PC-9 (cell line): ENCODE data around the gene CFAP20DC. TPM values are rescaled to one million over a fixed set of nuclear protein-coding genes. Genes with fewer than 3 reads are reported as not detected.

ENCODE experiments used
- BruUV-seq: library from RNA; stranded (reverse); fragments of 400-500 nt; replicated peaks from 2 replicates; lab custom pipeline; 2021; lab: Mats Ljungman, UMichigan
- CTCF ChIA-PET: fragments of 300-600 bp; sonication (Branson Sonifier 250); formaldehyde crosslinking; loops from one replicate; lab custom pipeline; 2022; ENCODE audit warnings: antibody characterized with exemption; lab: Charles Lee
- POLR2A ChIA-PET: fragments of 300-600 bp; sonication (Branson Sonifier 250); formaldehyde crosslinking; loops from one replicate; lab custom pipeline; 2022; ENCODE audit warnings: antibody characterized with exemption; ENCODE audit not compliant: unreplicated experiment; lab: Charles Lee
- DNase-seq, 2 experiments: peaks; one replicate each; pipeline versions ENCODE4 v3.0.0 to v3.0.0-alpha.2; 2015 to 2022; ENCODE audit warnings: mixed read lengths in 1 of 2
- H2AFZ ChIP-seq: fragments of 200-600 bp; sonication (generic); 2 replicates; pipeline ENCODE4 v1.8.1; 2017; ENCODE audit warnings: antibody characterized with exemption
- H3F3A ChIP-seq: fragments of 200-600 bp; sonication (generic); 2 replicates; pipeline ENCODE4 v1.8.1; 2017; ENCODE audit warnings: antibody characterized with exemption, mild to moderate bottlenecking, low read depth; ENCODE audit not compliant: insufficient read depth
- H3K27ac ChIP-seq: fragments of 200-600 bp; sonication (generic); 2 replicates; pipeline ENCODE4 v1.6.1; 2016; ENCODE audit warnings: mixed run types
- H3K27me3 ChIP-seq: fragments of 200-600 bp; sonication (generic); 2 replicates; pipeline ENCODE4 v1.6.1; 2016; ENCODE audit warnings: low read depth, mixed run types; ENCODE audit not compliant: insufficient read depth
- H3K36me3 ChIP-seq: fragments of 200-600 bp; sonication (generic); 2 replicates; pipeline ENCODE4 v1.6.1; 2016; ENCODE audit warnings: low read depth, mixed run types
- H3K4me1 ChIP-seq: fragments of 200-600 bp; sonication (generic); replicated peaks from 2 replicates; pipeline ENCODE4 v1.6.1; 2016; ENCODE audit warnings: mixed run types; ENCODE audit not compliant: insufficient read depth
- H3K4me2 ChIP-seq: fragments of 200-600 bp; sonication (generic); 2 replicates; pipeline ENCODE4 v1.6.1; 2017; ENCODE audit warnings: mixed run types
- H3K4me3 ChIP-seq: fragments of 200-600 bp; sonication (generic); 2 replicates; pipeline ENCODE4 v1.6.1; 2016; ENCODE audit warnings: mixed run types
- H3K79me2 ChIP-seq: fragments of 200-600 bp; sonication (generic); 2 replicates; pipeline ENCODE4 v1.6.1; 2017; ENCODE audit warnings: low read depth, mixed run types
- H3K9me2 ChIP-seq: fragments of 200-600 bp; sonication (generic); 2 replicates; pipeline ENCODE4 v1.8.1; 2017; ENCODE audit warnings: mild to moderate bottlenecking; ENCODE audit not compliant: insufficient read depth
- H3K9me3 ChIP-seq: fragments of 200-600 bp; sonication (generic); 2 replicates; pipeline ENCODE4 v1.8.1; 2016; ENCODE audit warnings: low read depth; ENCODE audit not compliant: insufficient read depth
- H4K20me1 ChIP-seq: fragments of 200-600 bp; sonication (generic); 2 replicates; pipeline ENCODE4 v1.8.1; 2017; ENCODE audit not compliant: insufficient read depth
- CTCF ChIP-seq: fragments of 200-600 bp; sonication (generic); conservative IDR thresholded peaks from 2 replicates; pipeline ENCODE4 v1.6.1; 2017; ENCODE audit warnings: mixed run types, antibody characterized with exemption, mild to moderate bottlenecking, moderate library complexity
- EZH2 ChIP-seq: fragments of 200-600 bp; sonication (generic); IDR thresholded peaks from 2 replicates; pipeline ENCODE4 v1.8.0; 2017; ENCODE audit warnings: antibody characterized with exemption, low read depth
- intact Hi-C: fragments of 100-400 bp; cut with micrococcal nuclease; formaldehyde crosslinking; loops from one replicate; pipeline ENCODE4 v1.10.0; 2022; ENCODE audit not compliant: unreplicated experiment
- total RNA-seq: library from RNA; stranded (reverse); gene quantifications from 2 replicates; pipeline ENCODE4 v1.2.3, GENCODE V29; 2021

The CFAP20DC gene
- total RNA-seq, 1 experiment from 2014 or later: 6.7 TPM

DNA sequence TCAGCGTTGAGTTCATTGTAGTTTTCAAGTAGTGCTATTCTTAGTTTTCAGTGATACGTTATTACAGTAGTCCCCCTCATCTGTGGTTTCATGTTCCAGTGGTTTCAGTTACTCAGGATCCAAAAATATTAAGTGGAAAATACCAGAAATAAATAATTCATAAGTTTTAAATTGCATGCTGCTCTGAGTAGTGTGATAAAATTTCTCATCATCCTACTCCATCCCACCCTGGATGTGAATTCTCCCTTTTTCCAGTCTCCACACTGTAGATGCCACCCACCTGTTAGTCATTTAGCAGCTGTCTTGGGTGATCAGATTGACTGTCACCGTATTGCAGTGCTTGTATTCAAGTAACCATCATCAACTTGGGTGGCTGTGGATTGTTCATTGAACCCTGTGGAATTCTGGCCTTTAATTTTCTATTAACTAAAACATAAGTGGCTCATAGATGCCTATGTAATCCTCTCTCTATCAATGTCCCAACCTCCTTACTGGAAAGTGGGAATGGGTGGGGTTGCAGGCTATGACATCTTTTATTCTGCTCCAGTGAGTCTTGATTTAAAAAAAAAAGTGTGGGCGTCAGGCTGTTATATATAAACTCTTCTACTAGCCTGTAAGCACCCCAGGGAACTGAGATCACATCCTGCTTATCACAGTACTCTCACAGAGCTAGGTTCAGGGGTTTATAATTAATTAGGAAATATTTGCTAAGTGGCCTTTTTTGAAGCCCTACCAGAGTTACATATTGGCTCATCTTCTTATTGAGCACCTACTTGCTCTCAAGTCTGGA, 97.5 kb downstream of the CFAP20DC start:
- Histone ChIP-seq H2AFZ (no peak overlapping the region), H3K9me2 (no peaks in the 10 kb centered on the region), H3K4me3 (no peak overlapping the region), H3K4me1 (no peaks in the 10 kb centered on the region), H3K4me2 (no peak overlapping the region), H3K79me2 (no peaks in the 10 kb centered on the region), H4K20me1 (no peaks in the 10 kb centered on the region), H3K27ac (no peak overlapping the region), H3K36me3 (no peaks in the 10 kb centered on the region), H3K27me3 (no peaks in the 10 kb centered on the region), H3K9me3 (no peaks in the 10 kb centered on the region), H3F3A (no peaks in the 10 kb centered on the region)
- BruUV-seq: no TSS peak
- intact Hi-C loops: no loop called here
- DNase-seq: no peak
- CTCF ChIA-PET: no interaction called here
- POLR2A ChIA-PET: no interaction called here
- no peak for TF ChIP-seq CTCF
- no peak for TF ChIP-seq EZH2

GRCh38 chr3:58948018-58948417, 101.8 kb downstream of the CFAP20DC start:
- H3K9me3 ChIP-seq: no peaks in the 10 kb centered on the region
- no peak overlapping the region for H3K4me2 ChIP-seq
- no peaks in the 10 kb centered on the region for H3K79me2 ChIP-seq
- POLR2A ChIA-PET: no interaction called here
- H3F3A ChIP-seq: no peaks in the 10 kb centered on the region
- H4K20me1 ChIP-seq: no peaks in the 10 kb centered on the region
- H3K9me2 ChIP-seq: no peaks in the 10 kb centered on the region
- no peak overlapping the region for H2AFZ ChIP-seq
- no peaks in the 10 kb centered on the region for H3K27me3 ChIP-seq
- H3K36me3 ChIP-seq: no peaks in the 10 kb centered on the region
- no peak for DNase-seq
- intact Hi-C loops: no loop called here
- no peak overlapping the region for H3K27ac ChIP-seq
- no peak overlapping the region for H3K4me3 ChIP-seq
- no peaks in the 10 kb centered on the region for H3K4me1 ChIP-seq
- TF ChIP-seq CTCF (no peak), EZH2 (no peak)
- no TSS peak for BruUV-seq
- CTCF ChIA-PET: no interaction called here

- Histone ChIP-seq H3F3A (no peaks in the 10 kb centered on the region), H3K4me3 (no peak overlapping the region), H2AFZ (no peak overlapping the region), H3K4me2 (no peak overlapping the region), H3K36me3 (no peaks in the 10 kb centered on the region), H3K9me2 (no peaks in the 10 kb centered on the region), H4K20me1 (no peaks in the 10 kb centered on the region), H3K79me2 (no peaks in the 10 kb centered on the region), H3K9me3 (no peaks in the 10 kb centered on the region), H3K27ac (no peak overlapping the region), H3K27me3 (no peaks in the 10 kb centered on the region), H3K4me1 (no peaks in the 10 kb centered on the region)
- BruUV-seq: no TSS peak
- DNase-seq: no peak
- intact Hi-C loops: no loop called here
- ChIA-PET CTCF (no interaction called here), POLR2A (no interaction called here)
- TF ChIP-seq CTCF (no peak), EZH2 (no peak)
These were observed 103.0 kb downstream of the CFAP20DC start for GRCh38 chr3:58946875-58947274.
